ENCODE results near the gene CEMP1. TPM values are rescaled to one million over a fixed set of nuclear protein-coding genes. Genes with fewer than 3 reads are reported as not detected.

CEMP1 gene
- total RNA-seq, 1 donor from 2014 or later = 0.16 TPM

DNA sequence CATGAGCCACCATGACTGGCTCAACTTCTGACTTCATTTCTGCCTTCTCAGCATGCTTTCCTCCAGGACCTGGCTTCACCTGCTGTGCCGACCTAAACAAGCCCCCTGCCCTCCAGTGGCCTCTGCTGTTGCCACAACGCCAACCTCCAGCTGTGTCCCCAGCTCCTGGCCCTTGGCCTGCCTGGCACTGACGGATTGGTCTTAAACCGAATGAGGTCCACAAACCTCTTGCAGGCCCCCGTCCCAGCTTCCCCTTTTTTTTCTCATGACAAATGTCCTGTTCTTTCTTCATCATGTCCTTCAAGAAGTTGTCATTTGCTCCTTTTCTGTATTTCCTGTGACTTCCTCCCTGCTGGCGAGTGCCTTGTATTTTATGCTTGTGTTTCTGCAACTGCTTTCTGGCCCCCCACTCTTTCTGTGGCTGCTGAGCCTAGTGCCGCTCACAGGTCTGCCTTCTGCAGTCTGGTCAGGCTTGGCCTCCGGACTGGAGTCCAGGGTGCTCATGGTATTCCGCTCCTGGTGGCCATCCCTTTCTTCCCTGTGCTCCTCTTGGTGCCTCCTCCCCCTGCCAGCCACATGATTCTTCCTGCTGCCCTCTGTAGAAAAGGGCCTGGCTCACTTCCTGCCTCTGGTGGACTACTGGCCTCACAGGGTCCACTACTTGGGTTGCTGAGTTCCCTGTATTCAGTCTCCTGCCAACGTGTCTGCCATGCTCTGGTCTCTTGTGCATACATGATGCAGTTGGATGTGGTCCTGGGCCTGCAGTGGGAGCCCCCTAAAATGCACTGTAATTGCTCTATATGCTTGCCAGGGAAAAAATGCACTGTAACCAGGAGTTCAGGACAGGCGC is 14.6 kb downstream of the CEMP1 start:
- CTCF ChIA-PET = interaction anchor here (1.8 kb wide), 1 partner anchor 9 kb away, joined by 5 read pairs; no protein-coding TSS in a partner anchor
- TF ChIP-seq, protein P1, sequence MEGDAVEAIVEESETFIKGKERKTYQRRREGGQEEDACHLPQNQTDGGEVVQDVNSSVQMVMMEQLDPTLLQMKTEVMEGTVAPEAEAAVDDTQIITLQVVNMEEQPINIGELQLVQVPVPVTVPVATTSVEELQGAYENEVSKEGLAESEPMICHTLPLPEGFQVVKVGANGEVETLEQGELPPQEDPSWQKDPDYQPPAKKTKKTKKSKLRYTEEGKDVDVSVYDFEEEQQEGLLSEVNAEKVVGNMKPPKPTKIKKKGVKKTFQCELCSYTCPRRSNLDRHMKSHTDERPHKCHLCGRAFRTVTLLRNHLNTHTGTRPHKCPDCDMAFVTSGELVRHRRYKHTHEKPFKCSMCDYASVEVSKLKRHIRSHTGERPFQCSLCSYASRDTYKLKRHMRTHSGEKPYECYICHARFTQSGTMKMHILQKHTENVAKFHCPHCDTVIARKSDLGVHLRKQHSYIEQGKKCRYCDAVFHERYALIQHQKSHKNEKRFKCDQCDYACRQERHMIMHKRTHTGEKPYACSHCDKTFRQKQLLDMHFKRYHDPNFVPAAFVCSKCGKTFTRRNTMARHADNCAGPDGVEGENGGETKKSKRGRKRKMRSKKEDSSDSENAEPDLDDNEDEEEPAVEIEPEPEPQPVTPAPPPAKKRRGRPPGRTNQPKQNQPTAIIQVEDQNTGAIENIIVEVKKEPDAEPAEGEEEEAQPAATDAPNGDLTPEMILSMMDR (IDR thresholded peaks at IDR 0.05) = no peak
- no peak for ATAC-seq (ENCODE audit: low read depth)
- H3K36me3 Mint-ChIP-seq (ENCODE audit: low read depth) = peaks cover 39% of the 10 kb centered on the region
- DNase-seq = no peak
- H3K4me3 Mint-ChIP-seq = peak overlapping the region; percentile 94
- H3K9me3 Mint-ChIP-seq = no peaks in the 10 kb centered on the region
- intact Hi-C loops (cut with micrococcal nuclease) = no loop called here
- POLR2A ChIA-PET = interaction anchor here (0.7 to 4.0 kb wide), 6 partner anchors 10 to 1035 kb away, joined by 3 to 38 read pairs (median 6); partner anchors contain the start of genes CEMP1, PDPK1 and RPS2
- H3K4me1 Mint-ChIP-seq = peaks cover 78% of the 10 kb centered on the region
- no peaks in the 10 kb centered on the region for H3K27me3 Mint-ChIP-seq
- H3K27ac Mint-ChIP-seq = peak overlapping the region; percentile 88

DNA sequence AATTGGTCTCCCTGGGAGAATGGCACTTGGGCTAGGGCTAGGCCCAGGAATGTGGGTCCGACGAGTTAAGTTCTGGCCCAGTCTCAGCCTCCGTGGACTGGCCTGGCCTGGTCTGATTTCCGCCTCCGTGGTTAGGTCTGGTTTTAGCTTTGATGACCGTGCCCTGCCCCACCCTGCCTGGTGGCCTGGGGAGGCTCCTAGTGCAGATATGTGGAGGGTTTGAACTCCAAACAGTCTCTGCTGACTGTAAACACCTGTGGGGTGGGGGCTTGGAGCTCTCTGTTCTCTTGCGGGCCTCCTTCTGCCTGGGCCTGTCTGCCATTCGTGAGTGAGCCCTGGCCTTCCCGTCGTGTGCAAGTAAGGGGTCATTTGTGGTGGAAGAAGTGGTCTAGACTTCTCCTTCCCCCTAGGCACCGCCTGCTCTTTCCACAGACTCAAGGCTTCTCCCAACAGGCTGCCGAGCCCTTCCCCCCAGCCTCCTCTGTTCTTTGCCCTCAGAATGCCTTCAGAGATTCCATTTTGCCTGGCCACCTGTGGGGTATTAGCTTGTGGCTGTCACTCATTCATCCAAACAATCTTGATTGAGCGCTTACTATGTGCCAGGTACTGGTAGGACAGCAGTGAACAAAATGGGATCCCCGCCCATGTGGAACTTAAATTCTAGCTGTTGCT is 15.9 kb downstream of the CEMP1 start:
- Mint-ChIP-seq H3K4me1 (peaks cover 80% of the 10 kb centered on the region), H3K4me3 (peak overlapping the region; percentile 94), H3K27me3 (no peaks in the 10 kb centered on the region), H3K27ac (peak overlapping the region; percentile 88), H3K9me3 (no peaks in the 10 kb centered on the region), H3K36me3 (ENCODE audit: low read depth) (peaks cover 30% of the 10 kb centered on the region)
- intact Hi-C loops (cut with micrococcal nuclease) = no loop called here
- TF ChIP-seq, protein P1 (IDR thresholded peaks at IDR 0.05) = no peak
- ChIA-PET POLR2A (interaction anchor here (0.6 to 4.0 kb wide), 5 partner anchors 8 to 25 kb away, joined by 3 to 38 read pairs (median 8); partner anchors contain the start of genes CEMP1 and PDPK1), CTCF (interaction anchor here (0.9 to 1.8 kb wide), 2 partner anchors 8 to 14 kb away, joined by 4 to 5 read pairs; no protein-coding TSS in a partner anchor)
- no peak for ATAC-seq (ENCODE audit: low read depth)
- DNase-seq = no peak

DNA sequence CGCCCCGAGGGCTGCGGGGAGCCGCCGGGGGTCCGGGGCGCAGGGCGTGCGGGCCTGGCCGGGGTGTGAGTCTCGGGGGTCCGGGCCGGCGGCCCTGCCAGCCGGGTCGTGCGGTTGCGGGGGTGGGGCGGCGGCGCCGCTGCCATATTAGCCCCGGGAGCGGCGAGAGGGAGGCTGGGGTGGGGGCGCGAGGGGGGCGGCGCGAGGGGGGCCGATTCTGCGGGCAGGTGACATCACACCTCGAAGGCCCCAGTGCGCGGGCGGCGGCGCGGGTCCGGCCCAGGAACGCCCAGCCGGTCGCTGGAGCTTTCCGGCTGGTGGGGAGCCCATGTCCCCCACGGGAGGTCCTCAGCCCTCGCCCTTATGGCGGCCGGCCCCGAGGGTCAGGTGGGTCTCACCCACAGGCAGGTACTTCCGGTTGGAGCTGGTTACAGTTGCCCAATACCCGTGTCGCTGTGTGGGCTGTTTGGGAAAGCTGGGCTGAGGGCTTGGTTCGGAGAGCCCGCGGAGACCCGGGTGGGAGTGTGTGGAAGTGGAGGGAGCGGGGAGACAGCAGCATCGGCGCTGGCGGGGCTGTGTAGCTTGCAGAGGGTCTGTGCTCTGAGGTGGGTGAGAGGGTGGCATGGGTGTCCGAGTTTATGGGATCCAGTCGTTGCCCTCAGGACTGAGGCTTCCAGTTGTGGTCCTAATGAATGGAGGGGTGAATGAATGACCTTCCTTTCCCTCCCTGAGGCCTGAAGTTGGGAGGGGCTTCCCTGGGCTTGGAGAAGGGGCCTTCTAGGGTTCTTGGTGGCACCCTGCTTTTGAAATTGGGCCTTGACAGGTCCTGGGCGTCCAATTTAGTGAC is 16.7 kb downstream of the CEMP1 start:
- no peaks in the 10 kb centered on the region for H3K9me3 Mint-ChIP-seq
- ATAC-seq (ENCODE audit: low read depth) (peak; percentile 8), DNase-seq (no peak)
- CTCF ChIA-PET = interaction anchor here (1.8 kb wide), 1 partner anchor 7 kb away, joined by 5 read pairs; no protein-coding TSS in a partner anchor
- H3K4me3 Mint-ChIP-seq = peak overlapping the region; percentile 94
- no peaks in the 10 kb centered on the region for H3K27me3 Mint-ChIP-seq
- TF ChIP-seq, protein P1 (IDR thresholded peaks at IDR 0.05) = no peak
- intact Hi-C loops (cut with micrococcal nuclease) = loop anchor here (5.0 kb wide), 1 partner anchor 247 kb away; the partner anchor contains the start of gene RNPS1
- H3K27ac Mint-ChIP-seq = peak overlapping the region; percentile 88
- H3K4me1 Mint-ChIP-seq = peaks cover 83% of the 10 kb centered on the region
- POLR2A ChIA-PET = interaction anchor here (0.5 to 4.0 kb wide), 8 partner anchors 10 to 588 kb away, joined by 3 to 38 read pairs (median 5); partner anchors contain the start of genes CEMP1 and PDPK1
- peaks cover 26% of the 10 kb centered on the region for H3K36me3 Mint-ChIP-seq (ENCODE audit: low read depth)

DNA sequence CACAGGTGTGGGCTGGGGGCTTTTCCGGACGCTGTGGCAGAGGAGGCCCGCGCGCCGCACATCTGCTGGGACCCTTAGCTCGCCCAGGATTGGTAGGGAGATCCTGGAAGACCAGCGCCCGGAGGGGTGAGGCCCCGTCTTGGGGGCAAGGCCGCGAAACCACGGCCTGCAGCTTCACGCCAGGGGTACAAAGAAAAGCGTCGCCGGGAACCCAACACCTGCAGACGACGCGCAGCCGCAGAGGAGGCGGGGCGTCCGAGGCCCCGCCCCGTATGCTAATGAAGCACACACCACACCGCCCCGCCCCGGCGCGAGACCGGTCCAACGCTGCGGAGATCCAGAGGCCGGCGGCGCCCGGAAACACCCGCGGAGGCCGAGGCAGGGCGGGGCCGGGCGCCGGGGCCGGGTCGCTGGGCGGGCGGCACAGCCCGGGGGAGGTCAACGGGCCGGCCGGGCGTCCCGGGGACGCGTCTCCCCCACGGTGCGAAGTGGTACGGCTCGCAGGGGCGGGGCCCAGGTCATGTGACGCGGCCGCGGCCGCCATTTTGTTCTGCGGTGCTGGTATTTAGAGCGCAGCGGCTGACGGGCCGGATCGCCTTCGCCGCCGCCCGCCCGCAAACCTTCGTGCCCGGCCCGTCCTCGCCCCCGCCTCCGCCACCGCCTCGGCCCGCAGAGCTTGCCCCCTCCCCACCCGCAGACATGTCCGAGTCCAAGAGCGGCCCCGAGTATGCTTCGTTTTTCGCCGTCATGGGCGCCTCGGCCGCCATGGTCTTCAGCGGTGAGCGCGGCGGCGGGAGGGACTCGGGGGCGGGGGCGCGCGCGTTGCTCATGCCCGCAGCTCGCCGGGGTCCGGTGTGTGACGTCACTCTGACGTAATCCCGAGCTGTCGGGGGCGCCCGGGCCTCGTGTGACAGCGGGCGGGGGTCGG is 17.5 kb downstream of the CEMP1 start, which contains the start of gene ATP6V0C:
TSS of gene ATP6V0C (plus strand) at position 548 of the 928 bp plus-strand sequence. CDS start at position 700, 152 bp downstream.
- ATAC-seq (ENCODE audit: low read depth) = peak; percentile 78
- ChIA-PET POLR2A (interaction anchor here (0.5 to 4.0 kb wide), 13 partner anchors 11 to 588 kb away, joined by 3 to 38 read pairs (median 5); partner anchors contain the start of genes CEMP1, PDPK1, RPS2 and TBC1D24), CTCF (no interaction called here)
- H3K9me3 Mint-ChIP-seq = no peaks in the 10 kb centered on the region
- intact Hi-C loops (cut with micrococcal nuclease) = loop anchor here (1.0 to 5.0 kb wide), 4 partner anchors 19 to 246 kb away; partner anchors contain the start of genes RNPS1 and SRRM2
- peaks cover 21% of the 10 kb centered on the region for H3K36me3 Mint-ChIP-seq (ENCODE audit: low read depth)
- peak within 1 kb of the TSS; percentile 92 for H3K27ac Mint-ChIP-seq
- no peaks in the 10 kb centered on the region for H3K27me3 Mint-ChIP-seq
- peak; percentile 95 for DNase-seq
- TF ChIP-seq, protein P1 (IDR thresholded peaks at IDR 0.05) = no peak
- peaks cover 85% of the 10 kb centered on the region for H3K4me1 Mint-ChIP-seq
- H3K4me3 Mint-ChIP-seq = peak within 1 kb of the TSS; percentile 94

Data from activated B cell treated with CpG ODN at 0.5 μM for 24 hours (primary cell).